Osteoblast (primary cell): ENCODE data around the gene FBXL7. TPM values are rescaled to one million over a fixed set of nuclear protein-coding genes. Genes with fewer than 3 reads are reported as not detected.
A peak's percentile ranks its signal among the peaks of the same experiment; 100 is the strongest.

Source experiments
- DNase-seq: peaks from one replicate; pipeline ENCODE4 v3.0.0; 2011; ENCODE audit warnings: low spot score, mixed read lengths; ENCODE audit not compliant: insufficient read length; ENCODE audit errors: missing footprints
- H2AFZ ChIP-seq: 2 replicates; pipeline ENCODE4 v1.6.0; 2011; ENCODE audit warnings: mild to moderate bottlenecking, low read length
- H3K27ac ChIP-seq: 2 replicates; pipeline ENCODE4 v1.5.1; 2011; ENCODE audit warnings: mild to moderate bottlenecking, low read depth, low read length, moderate library complexity
- H3K27me3 ChIP-seq: 2 replicates; pipeline ENCODE4 v1.6.0; 2012; ENCODE audit warnings: mild to moderate bottlenecking, control low read depth, inconsistent platforms, low read length, moderate library complexity; ENCODE audit not compliant: insufficient read depth
- H3K36me3 ChIP-seq: 2 replicates; pipeline ENCODE4 v1.5.1; 2011; ENCODE audit warnings: mild to moderate bottlenecking, low read length, control low read depth, moderate library complexity; ENCODE audit not compliant: insufficient read depth
- H3K4me1 ChIP-seq: 2 replicates; pipeline ENCODE4 v1.5.1; 2011; ENCODE audit warnings: mild to moderate bottlenecking, low read length, control low read depth, moderate library complexity; ENCODE audit not compliant: insufficient read depth
- H3K4me2 ChIP-seq: 2 replicates; pipeline ENCODE4 v1.6.0; 2011; ENCODE audit warnings: mild to moderate bottlenecking, low read length; ENCODE audit not compliant: insufficient read depth
- H3K4me3 ChIP-seq: fragments of 200-600 bp; sonication (generic); 3 replicates; pipeline ENCODE4 v1.5.1; 2012; ENCODE audit warnings: mild to moderate bottlenecking, low read length, inconsistent platforms; ENCODE audit not compliant: insufficient read depth
- H3K79me2 ChIP-seq: 2 replicates; pipeline ENCODE4 v1.6.0; 2012; ENCODE audit warnings: mild to moderate bottlenecking, low read length, control low read depth, inconsistent platforms; ENCODE audit not compliant: insufficient read depth
- H3K9me3 ChIP-seq: 2 replicates; pipeline ENCODE4 v1.5.1; 2011; ENCODE audit warnings: low read depth, low read length, control low read depth
- H4K20me1 ChIP-seq: 2 replicates; pipeline ENCODE4 v1.6.0; 2012; ENCODE audit warnings: mild to moderate bottlenecking, low read length, control low read depth; ENCODE audit not compliant: insufficient read depth
- CTCF ChIP-seq: IDR thresholded peaks from 2 replicates; pipeline ENCODE4 v1.5.1; 2011; ENCODE audit warnings: mild to moderate bottlenecking, low read depth, low read length, moderate library complexity; ENCODE audit errors: extremely low read depth
- total RNA-seq: library from RNA; depleted of rRNA; stranded (reverse); fragments of >200 nt; gene quantifications from 2 replicates; pipeline ENCODE4 v1.2.3, GENCODE V29; 2012

FBXL7 gene
- total RNA-seq, 1 donor: 13.4 TPM

DNA sequence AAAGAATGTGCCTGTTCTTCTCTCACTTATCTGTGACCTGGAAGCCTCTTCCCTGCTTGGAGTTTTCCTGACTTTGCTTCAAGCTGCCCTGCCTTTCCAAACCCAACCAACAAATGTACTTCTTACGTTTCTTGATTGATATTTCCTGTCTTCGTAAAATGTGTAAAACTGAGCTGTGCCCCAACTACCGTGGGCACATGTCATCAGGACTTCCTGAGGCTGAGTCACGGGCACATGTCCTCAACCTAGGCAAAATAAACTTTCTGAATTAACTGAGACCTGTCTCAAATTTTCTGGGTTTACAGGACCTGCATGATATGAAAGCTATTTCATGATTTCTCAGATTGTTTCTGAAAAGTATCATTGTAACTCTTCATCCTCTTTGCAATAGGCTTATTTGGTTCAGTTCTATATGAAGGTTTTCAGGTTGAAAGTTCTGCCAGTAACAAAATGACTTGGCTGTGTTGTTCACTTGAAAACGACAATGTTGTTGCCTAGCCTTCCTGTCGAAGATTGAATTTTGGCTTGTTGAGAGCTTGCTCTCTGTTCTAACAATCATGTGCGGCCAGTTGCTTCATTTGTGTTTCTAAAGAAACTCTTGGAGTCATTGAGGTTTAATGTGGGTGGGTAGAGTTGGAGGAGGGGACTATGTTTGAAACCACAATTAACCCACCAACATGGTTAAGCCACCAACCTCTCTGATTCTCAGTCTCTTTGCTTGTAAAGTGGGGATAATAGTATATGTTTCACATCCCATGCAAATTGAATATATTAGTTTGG lies 145.6 kb downstream of the FBXL7 start:
- Histone ChIP-seq H3K27ac (no peak overlapping the region), H4K20me1 (peaks cover 11% of the 10 kb centered on the region)

GRCh38 chr5:15646371-15646770 lies 146.4 kb downstream of the FBXL7 start:
- DNase-seq: no peak

More for the DNA sequence above, 145.6 kb downstream of the FBXL7 start:
- H3K4me3 ChIP-seq: no peak overlapping the region
- H3K4me1 ChIP-seq: peaks cover 13% of the 10 kb centered on the region
- H3K36me3 ChIP-seq: no peaks in the 10 kb centered on the region
- H2AFZ ChIP-seq: peak overlapping the region; percentile 3
- no peak for TF ChIP-seq CTCF
- peak overlapping the region; percentile 34 for H3K4me2 ChIP-seq
- peaks cover 35% of the 10 kb centered on the region for H3K79me2 ChIP-seq
- DNase-seq: peak; percentile 35
- no peaks in the 10 kb centered on the region for H3K27me3 ChIP-seq
- H3K9me3 ChIP-seq: no peaks in the 10 kb centered on the region

DNA sequence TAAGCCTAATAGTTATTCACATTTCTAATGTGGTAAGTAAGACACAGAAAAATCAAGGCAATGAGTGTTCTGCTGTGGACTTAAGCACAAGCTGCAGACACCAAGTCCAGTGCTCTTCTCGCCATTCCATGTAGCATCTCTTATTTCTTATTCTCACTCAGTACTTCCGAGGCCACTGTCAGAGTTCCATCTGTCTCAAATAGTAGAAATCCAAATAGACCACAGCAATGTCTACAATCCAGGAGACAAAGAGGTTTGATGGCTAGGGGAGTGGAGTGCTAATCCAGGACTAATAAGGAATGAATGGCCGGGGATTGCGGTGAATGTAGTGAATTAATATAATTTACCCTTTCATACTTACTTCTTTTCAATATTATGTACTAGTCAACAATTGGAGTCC lies 147.3 kb downstream of the FBXL7 start:
- Histone ChIP-seq H4K20me1 (peaks cover 11% of the 10 kb centered on the region), H2AFZ (no peak overlapping the region), H3K4me1 (peaks cover 13% of the 10 kb centered on the region), H3K4me2 (no peak overlapping the region), H3K79me2 (peaks cover 26% of the 10 kb centered on the region), H3K36me3 (no peaks in the 10 kb centered on the region), H3K4me3 (no peak overlapping the region), H3K27me3 (no peaks in the 10 kb centered on the region), H3K27ac (no peak overlapping the region), H3K9me3 (no peaks in the 10 kb centered on the region)
- DNase-seq: no peak
- TF ChIP-seq CTCF: no peak

More at GRCh38 chr5:15646371-15646770, 146.4 kb downstream of the FBXL7 start:
- Histone ChIP-seq H3K27ac (no peak overlapping the region), H3K79me2 (peaks cover 28% of the 10 kb centered on the region), H3K36me3 (no peaks in the 10 kb centered on the region), H3K27me3 (no peaks in the 10 kb centered on the region), H3K4me1 (peaks cover 13% of the 10 kb centered on the region), H4K20me1 (peaks cover 11% of the 10 kb centered on the region), H2AFZ (no peak overlapping the region), H3K9me3 (no peaks in the 10 kb centered on the region), H3K4me2 (no peak overlapping the region), H3K4me3 (no peak overlapping the region)
- TF ChIP-seq CTCF: no peak

GRCh38 chr5:15650266-15650665 lies 150.3 kb downstream of the FBXL7 start:
- Histone ChIP-seq H3K9me3 (no peaks in the 10 kb centered on the region), H3K36me3 (no peaks in the 10 kb centered on the region), H3K27me3 (no peaks in the 10 kb centered on the region), H3K4me3 (no peak overlapping the region), H4K20me1 (peaks cover 6% of the 10 kb centered on the region), H3K4me2 (no peak overlapping the region), H3K27ac (no peak overlapping the region), H3K4me1 (peaks cover 6% of the 10 kb centered on the region), H2AFZ (no peak overlapping the region), H3K79me2 (peaks cover 8% of the 10 kb centered on the region)
- peak; percentile 31 for DNase-seq
- TF ChIP-seq CTCF: no peak
